Lung (tissue), 12 donors: ENCODE results near the gene TSPAN19. TPM values are rescaled to one million over a fixed set of nuclear protein-coding genes. Genes with fewer than 3 reads are reported as not detected.

Experiments
- ATAC-seq: fragments of 200-7000 bp; cut with Tn5 transposase; one replicate; pipeline ENCODE4 v1.9.1; 2020; ENCODE audit warnings: moderate number of reproducible peaks; ENCODE audit not compliant: insufficient read depth, low FRiP score
- DNase-seq, 3 donors: peaks; one replicate each; pipeline ENCODE4 v3.0.0-alpha.2; 2013 to 2017
- H3K27ac ChIP-seq, 2 donors: one replicate each; pipeline ENCODE4 v1.5.1; 2013; ENCODE audit warnings: mild to moderate bottlenecking in 2 of 2, moderate library complexity in 2 of 2, control low read depth in 1 of 2, inconsistent platforms in 1 of 2, low read depth in 1 of 2, low read length in 1 of 2
- H3K27me3 ChIP-seq, 3 donors: one replicate each; pipeline ENCODE4 v1.5.1; 2013; ENCODE audit warnings: low read length in 2 of 3; ENCODE audit not compliant: control insufficient read depth in 3 of 3, insufficient read depth in 3 of 3
- H3K36me3 ChIP-seq, 4 donors: one replicate each; pipeline ENCODE4 v1.5.1; 2013; ENCODE audit warnings: low read length in 4 of 4, mild to moderate bottlenecking in 1 of 4, moderate library complexity in 1 of 4; ENCODE audit not compliant: control insufficient read depth in 4 of 4, insufficient read depth in 4 of 4
- H3K4me1 ChIP-seq, 5 donors: one replicate each; pipeline ENCODE4 v1.5.1; 2013; ENCODE audit warnings: low read length in 5 of 5, mild to moderate bottlenecking in 2 of 5, moderate library complexity in 1 of 5; ENCODE audit not compliant: control insufficient read depth in 5 of 5, insufficient read depth in 5 of 5
- H3K4me3 ChIP-seq: one replicate; pipeline ENCODE4 v1.5.1; 2013; ENCODE audit warnings: mild to moderate bottlenecking, control low read depth, moderate library complexity
- H3K9ac ChIP-seq, 2 donors: one replicate each; pipeline ENCODE4 v1.5.1; 2013; ENCODE audit warnings: low read length in 2 of 2, control low read depth in 1 of 2; ENCODE audit not compliant: insufficient read depth in 1 of 2
- H3K9me3 ChIP-seq, 4 donors: one replicate each; pipeline ENCODE4 v1.5.1; 2013; ENCODE audit warnings: low read length in 3 of 4, mild to moderate bottlenecking in 1 of 4, moderate library complexity in 1 of 4; ENCODE audit not compliant: control insufficient read depth in 4 of 4, insufficient read depth in 3 of 4
- CTCF ChIP-seq: IDR thresholded peaks from 2 replicates; pipeline ENCODE4 v1.5.1; 2012; ENCODE audit warnings: mild to moderate bottlenecking; ENCODE audit errors: control extremely low read depth, extremely low read depth
- WGBS, 2 donors: extraction: QIAGEN DNeasy Blood & Tissue Kit; methylation state at CpG; one replicate each; pipeline ENCODE4 v1.1.7; 2013; 5-methylcytosine and 5-hydroxymethylcytosine counted together
- polyA plus RNA-seq, 2 donors: library from polyadenylated mRNA; stranded (reverse); fragments of 200-250 nt; gene quantifications; one replicate each; pipeline ENCODE4 v1.2.1, GENCODE V29; 2013
- total RNA-seq, 2 donors: library from RNA; depleted of rRNA in 1 of 2; stranded (reverse); fragments of >200 nt in 1 of 2; gene quantifications; one replicate each; pipeline ENCODE4 v1.2.1, GENCODE V29; 2014 to 2021
- donor health status: control.
- donor health status: control.
- donor health status: Bipolar disorder and iron deficiency.
- donor health status: healthy.
- donor health status: DM: yes; HTN: yes; CAD: no.

TSPAN19 gene
- total and polyA plus RNA-seq, 4 donors = 10.5 to 21.5 (median 15.4) TPM

- no peak for TF ChIP-seq CTCF
- Histone ChIP-seq H3K9ac (no peak overlapping the region), H3K27me3 (no peaks in the 10 kb centered on the region), H3K4me1 (no peaks in the 10 kb centered on the region), H3K36me3 (no peaks in the 10 kb centered on the region), H3K4me3 (no peak overlapping the region), H3K27ac (no peak overlapping the region), H3K9me3 (no peaks in the 10 kb centered on the region)
- WGBS, 2 donors = 72 to 73% methylated on average over 2 of the region's 2 CpGs
- ATAC-seq (no peak), DNase-seq (no peak)
Observed at GRCh38 chr12:85000729-85001128, 35.3 kb downstream of the TSPAN19 start.

GRCh38 chr12:84998341-84998740, 37.7 kb downstream of the TSPAN19 start:
- Histone ChIP-seq H3K9me3 (no peaks in the 10 kb centered on the region), H3K9ac (no peak overlapping the region), H3K4me3 (no peak overlapping the region), H3K27me3 (no peaks in the 10 kb centered on the region), H3K36me3 (no peaks in the 10 kb centered on the region), H3K27ac (no peak overlapping the region), H3K4me1 (no peaks in the 10 kb centered on the region)
- TF ChIP-seq CTCF = no peak
- ATAC-seq (no peak), DNase-seq (no peak)

- WGBS, 2 donors = 72 to 75% methylated on average over 1 of the region's 1 CpG
- Histone ChIP-seq H3K36me3 (no peaks in the 10 kb centered on the region), H3K9ac (no peak overlapping the region), H3K4me1 (no peaks in the 10 kb centered on the region), H3K4me3 (no peak overlapping the region), H3K27ac (no peak overlapping the region), H3K27me3 (no peaks in the 10 kb centered on the region), H3K9me3 (no peaks in the 10 kb centered on the region)
- ATAC-seq (no peak), DNase-seq (no peak)
- TF ChIP-seq CTCF = no peak
Observed at GRCh38 chr12:84996759-84997158, 39.3 kb downstream of the TSPAN19 start.

- Histone ChIP-seq H3K36me3 (no peaks in the 10 kb centered on the region), H3K4me3 (no peak overlapping the region), H3K27me3 (no peaks in the 10 kb centered on the region), H3K9ac (no peak overlapping the region), H3K9me3 (no peaks in the 10 kb centered on the region), H3K27ac (no peak overlapping the region), H3K4me1 (no peaks in the 10 kb centered on the region)
- TF ChIP-seq CTCF = no peak
- DNase-seq = no peak
- 85 to 87% methylated on average over 2 of the region's 2 CpGs for WGBS, 2 donors
- no peak for ATAC-seq
Observed at GRCh38 chr12:84995641-84996040, 40.4 kb downstream of the TSPAN19 start.
